Measurements from ENCODE around the gene TAF1.

- TF ChIP-seq CTCF (IDR thresholded peaks at IDR 0.05) (no peak), POLR2A (IDR thresholded peaks at IDR 0.05) (no peak), POLR2AphosphoS5 (IDR thresholded peaks at IDR 0.05) (no peak)
Measured at GRCh38 chrX:71393919-71394318, 27.8 kb downstream of the TAF1 start.

Measured in prostate gland (tissue), 2 donors.